Neutrophil (primary cell): Measurements from ENCODE around the gene UST.

Experiments used
- H3K27ac ChIP-seq: fragments of 200-600 bp; sonication (generic); 2 replicates; pipeline ENCODE4 v1.5.1; 2016; ENCODE audit warnings: mild to moderate bottlenecking, moderate library complexity
- H3K27me3 ChIP-seq: fragments of 200-600 bp; sonication (generic); 2 replicates; pipeline ENCODE4 v1.6.0; 2016; ENCODE audit warnings: mild to moderate bottlenecking
- H3K36me3 ChIP-seq: fragments of 200-600 bp; sonication (generic); 2 replicates; pipeline ENCODE4 v1.5.1; 2017
- H3K4me1 ChIP-seq, 2 experiments: fragments of 200-600 bp in 1 of 2; sonication (generic) in 1 of 2; 1 replicate in 1 of 2; 2 replicates in 1 of 2; pipeline versions ENCODE4 v1.5.1 to v1.6.1; 2013 to 2016; ENCODE audit warnings: low read depth in 1 of 2, low read length in 1 of 2, mild to moderate bottlenecking in 1 of 2, moderate library complexity in 1 of 2; ENCODE audit not compliant: control insufficient read depth in 1 of 2, insufficient read depth in 1 of 2
- H3K4me3 ChIP-seq, 2 experiments: fragments of 200-600 bp in 1 of 2; sonication (generic) in 1 of 2; 1 replicate in 1 of 2; 2 replicates in 1 of 2; pipeline ENCODE4 v1.5.1; 2013 to 2016; ENCODE audit warnings: low read depth in 1 of 2, low read length in 1 of 2, mild to moderate bottlenecking in 1 of 2, moderate library complexity in 1 of 2
- H3K9me3 ChIP-seq: fragments of 200-600 bp; sonication (generic); 2 replicates; pipeline ENCODE4 v1.5.1; 2016
- TF ChIP-seq, protein P1 (sequence below): fragments of 200-600 bp; sonication (generic); IDR thresholded peaks from 2 replicates; pipeline ENCODE4 v1.5.1; 2016; ENCODE audit warnings: antibody characterized with exemption

The UST gene

GRCh38 chr6:148711833-148712654 is 34.8 kb upstream of the UST start:
- Histone ChIP-seq H3K4me1 (no peaks in the 10 kb centered on the region), H3K4me3 (no peak overlapping the region), H3K27ac (no peak overlapping the region), H3K27me3 (no peaks in the 10 kb centered on the region), H3K36me3 (no peaks in the 10 kb centered on the region), H3K9me3 (no peaks in the 10 kb centered on the region)
- TF ChIP-seq, protein P1, sequence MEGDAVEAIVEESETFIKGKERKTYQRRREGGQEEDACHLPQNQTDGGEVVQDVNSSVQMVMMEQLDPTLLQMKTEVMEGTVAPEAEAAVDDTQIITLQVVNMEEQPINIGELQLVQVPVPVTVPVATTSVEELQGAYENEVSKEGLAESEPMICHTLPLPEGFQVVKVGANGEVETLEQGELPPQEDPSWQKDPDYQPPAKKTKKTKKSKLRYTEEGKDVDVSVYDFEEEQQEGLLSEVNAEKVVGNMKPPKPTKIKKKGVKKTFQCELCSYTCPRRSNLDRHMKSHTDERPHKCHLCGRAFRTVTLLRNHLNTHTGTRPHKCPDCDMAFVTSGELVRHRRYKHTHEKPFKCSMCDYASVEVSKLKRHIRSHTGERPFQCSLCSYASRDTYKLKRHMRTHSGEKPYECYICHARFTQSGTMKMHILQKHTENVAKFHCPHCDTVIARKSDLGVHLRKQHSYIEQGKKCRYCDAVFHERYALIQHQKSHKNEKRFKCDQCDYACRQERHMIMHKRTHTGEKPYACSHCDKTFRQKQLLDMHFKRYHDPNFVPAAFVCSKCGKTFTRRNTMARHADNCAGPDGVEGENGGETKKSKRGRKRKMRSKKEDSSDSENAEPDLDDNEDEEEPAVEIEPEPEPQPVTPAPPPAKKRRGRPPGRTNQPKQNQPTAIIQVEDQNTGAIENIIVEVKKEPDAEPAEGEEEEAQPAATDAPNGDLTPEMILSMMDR: no peak

- TF ChIP-seq, protein P1: no peak
- H3K4me3 ChIP-seq: no peak overlapping the region
- H3K36me3 ChIP-seq: no peaks in the 10 kb centered on the region
- no peak overlapping the region for H3K27ac ChIP-seq
- no peaks in the 10 kb centered on the region for H3K4me1 ChIP-seq
- H3K9me3 ChIP-seq: no peaks in the 10 kb centered on the region
- H3K27me3 ChIP-seq: no peaks in the 10 kb centered on the region
These were observed 33.6 kb upstream of the UST start for GRCh38 chr6:148713033-148713738.

- Histone ChIP-seq H3K27ac (no peak overlapping the region), H3K4me3 (no peak overlapping the region), H3K36me3 (no peaks in the 10 kb centered on the region), H3K27me3 (no peaks in the 10 kb centered on the region), H3K4me1 (no peaks in the 10 kb centered on the region), H3K9me3 (no peaks in the 10 kb centered on the region)
- TF ChIP-seq, protein P1: no peak
These were observed 32.9 kb upstream of the UST start for GRCh38 chr6:148713921-148714320.

DNA sequence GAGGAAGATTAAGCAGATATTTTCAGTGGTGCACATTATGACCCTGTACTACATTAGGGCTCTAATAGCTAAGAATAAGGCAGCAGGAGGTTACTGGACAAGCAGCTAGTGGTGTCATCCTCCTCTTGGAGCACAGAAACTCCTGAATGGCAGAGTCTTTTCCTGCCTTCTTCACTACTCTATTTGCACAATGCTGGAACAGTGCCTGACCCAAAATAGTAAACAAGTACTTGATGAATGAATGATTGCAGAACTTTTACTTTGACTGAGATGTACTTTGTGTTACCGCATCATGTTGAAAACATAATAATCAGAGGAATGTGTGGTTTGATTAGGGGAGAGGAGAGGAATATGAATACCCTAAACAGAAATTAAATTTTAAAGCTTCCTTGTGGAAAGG is 30.0 kb upstream of the UST start:
- no peaks in the 10 kb centered on the region for H3K4me1 ChIP-seq
- no peak overlapping the region for H3K4me3 ChIP-seq
- H3K27me3 ChIP-seq: no peaks in the 10 kb centered on the region
- H3K27ac ChIP-seq: no peak overlapping the region
- TF ChIP-seq, protein P1: no peak
- H3K36me3 ChIP-seq: no peaks in the 10 kb centered on the region
- H3K9me3 ChIP-seq: no peaks in the 10 kb centered on the region

DNA sequence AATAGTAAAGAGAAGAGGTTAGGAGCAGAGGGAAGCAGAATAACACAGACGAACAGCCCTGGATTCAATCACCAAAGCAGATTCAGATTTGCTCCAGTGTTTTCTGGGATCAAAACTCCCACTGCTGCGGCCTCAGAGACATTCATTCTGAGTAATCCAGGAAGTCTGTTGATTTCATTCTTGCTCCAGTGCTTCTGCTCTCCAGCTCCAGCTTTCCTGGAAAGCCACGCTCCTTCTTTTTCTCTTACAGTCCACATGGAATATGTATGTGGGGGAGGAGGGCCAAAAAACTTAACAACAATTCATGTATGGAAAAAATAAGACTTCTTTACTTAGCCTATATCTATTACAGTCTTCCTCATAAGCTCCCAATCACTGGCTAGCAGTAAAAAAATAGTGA is 26.4 kb upstream of the UST start:
- TF ChIP-seq, protein P1: no peak
- no peak overlapping the region for H3K27ac ChIP-seq
- H3K4me1 ChIP-seq: no peaks in the 10 kb centered on the region

More for the DNA sequence above, 26.4 kb upstream of the UST start:
- Histone ChIP-seq H3K4me3 (no peak overlapping the region), H3K36me3 (no peaks in the 10 kb centered on the region), H3K9me3 (no peaks in the 10 kb centered on the region), H3K27me3 (no peaks in the 10 kb centered on the region)
